ENCODE results near the gene TRIP13.

TRIP13 gene

DNA sequence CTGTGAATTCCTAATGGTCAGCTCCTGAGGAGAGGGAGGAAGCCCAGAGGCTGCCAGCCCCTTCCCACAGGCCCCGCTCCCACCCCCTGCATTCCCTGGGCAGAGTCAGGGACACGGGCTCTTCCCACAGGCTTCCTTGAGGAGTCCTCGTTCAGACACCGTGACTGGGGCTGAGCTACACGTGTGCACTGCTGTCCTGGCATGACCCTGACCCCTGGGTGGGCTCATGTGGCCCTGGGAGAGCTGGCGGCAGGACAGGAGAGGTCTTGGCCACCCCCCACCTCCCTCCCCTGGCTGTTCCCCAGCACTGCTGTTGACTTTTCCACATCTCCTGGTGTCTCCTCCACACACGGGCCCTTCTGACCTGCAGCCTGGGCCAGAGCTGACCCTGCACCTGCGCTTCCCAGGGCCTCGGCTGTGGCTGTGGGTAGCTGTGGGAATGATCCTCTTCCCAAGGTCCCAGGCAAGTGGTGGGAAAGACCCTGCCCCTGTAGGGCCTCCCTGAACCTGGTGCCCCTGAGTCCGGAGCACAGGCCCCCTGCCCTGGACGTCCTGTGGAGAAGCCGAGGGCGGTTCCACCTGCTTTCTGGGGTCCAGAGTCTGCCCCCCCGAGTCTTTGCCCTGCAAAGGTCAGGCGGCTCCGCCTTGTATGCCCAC, 59.4 kb downstream of the TRIP13 start (continued):
- TF ChIP-seq, protein P1, sequence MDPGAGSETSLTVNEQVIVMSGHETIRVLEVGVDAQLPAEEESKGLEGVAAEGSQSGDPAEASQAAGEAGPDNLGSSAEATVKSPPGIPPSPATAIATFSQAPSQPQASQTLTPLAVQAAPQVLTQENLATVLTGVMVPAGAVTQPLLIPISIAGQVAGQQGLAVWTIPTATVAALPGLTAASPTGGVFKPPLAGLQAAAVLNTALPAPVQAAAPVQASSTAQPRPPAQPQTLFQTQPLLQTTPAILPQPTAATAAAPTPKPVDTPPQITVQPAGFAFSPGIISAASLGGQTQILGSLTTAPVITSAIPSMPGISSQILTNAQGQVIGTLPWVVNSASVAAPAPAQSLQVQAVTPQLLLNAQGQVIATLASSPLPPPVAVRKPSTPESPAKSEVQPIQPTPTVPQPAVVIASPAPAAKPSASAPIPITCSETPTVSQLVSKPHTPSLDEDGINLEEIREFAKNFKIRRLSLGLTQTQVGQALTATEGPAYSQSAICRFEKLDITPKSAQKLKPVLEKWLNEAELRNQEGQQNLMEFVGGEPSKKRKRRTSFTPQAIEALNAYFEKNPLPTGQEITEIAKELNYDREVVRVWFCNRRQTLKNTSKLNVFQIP (CRISPR knock-in tag; IDR thresholded peaks at IDR 0.05; ENCODE audit: borderline replicate concordance, low read depth): no peak
- TF ChIP-seq TOX (CRISPR knock-in tag; IDR thresholded peaks at IDR 0.05; ENCODE audit: borderline replicate concordance): no peak
- TF ChIP-seq ARNTL (CRISPR knock-in tag; IDR thresholded peaks at IDR 0.05; ENCODE audit: borderline replicate concordance, low read depth): no peak

DNA sequence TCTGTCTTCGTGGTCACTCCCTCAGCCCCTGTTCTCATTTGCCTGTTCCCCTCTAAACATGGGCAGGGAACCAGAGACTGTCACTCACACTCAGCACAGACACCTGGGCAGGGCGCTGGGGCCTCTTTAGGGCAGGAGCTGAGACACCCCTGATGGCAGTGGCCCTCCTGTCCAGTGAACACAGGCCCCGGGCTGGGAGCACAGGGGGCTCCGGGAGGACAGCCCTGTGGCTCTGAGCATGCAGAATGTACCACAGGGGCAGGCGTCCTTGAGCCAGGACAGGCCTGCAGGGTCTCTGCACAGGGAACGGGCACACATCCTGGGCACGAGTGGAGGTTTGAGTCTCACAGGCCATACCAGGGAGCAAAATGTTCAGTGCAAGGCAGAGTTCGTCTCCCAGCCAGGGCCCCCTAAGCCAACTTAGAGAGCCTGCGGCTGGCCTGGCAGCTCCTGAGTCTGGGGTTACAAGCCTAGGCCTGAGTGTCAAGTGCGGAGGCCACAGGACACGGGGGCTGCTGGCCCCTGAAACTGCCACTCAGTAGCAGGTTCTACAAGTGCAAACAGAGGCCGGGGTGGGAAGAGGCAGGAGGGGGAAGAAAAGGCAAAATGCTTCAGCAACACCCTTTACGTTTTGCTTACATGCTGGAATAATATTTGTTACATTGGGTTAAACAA, 60.0 kb downstream of the TRIP13 start:
- no peak for ATAC-seq
- TF ChIP-seq ISL1 (CRISPR knock-in tag; IDR thresholded peaks at IDR 0.05) (no peak), GLIS3 (CRISPR knock-in tag; IDR thresholded peaks at IDR 0.05) (no peak)

DNA sequence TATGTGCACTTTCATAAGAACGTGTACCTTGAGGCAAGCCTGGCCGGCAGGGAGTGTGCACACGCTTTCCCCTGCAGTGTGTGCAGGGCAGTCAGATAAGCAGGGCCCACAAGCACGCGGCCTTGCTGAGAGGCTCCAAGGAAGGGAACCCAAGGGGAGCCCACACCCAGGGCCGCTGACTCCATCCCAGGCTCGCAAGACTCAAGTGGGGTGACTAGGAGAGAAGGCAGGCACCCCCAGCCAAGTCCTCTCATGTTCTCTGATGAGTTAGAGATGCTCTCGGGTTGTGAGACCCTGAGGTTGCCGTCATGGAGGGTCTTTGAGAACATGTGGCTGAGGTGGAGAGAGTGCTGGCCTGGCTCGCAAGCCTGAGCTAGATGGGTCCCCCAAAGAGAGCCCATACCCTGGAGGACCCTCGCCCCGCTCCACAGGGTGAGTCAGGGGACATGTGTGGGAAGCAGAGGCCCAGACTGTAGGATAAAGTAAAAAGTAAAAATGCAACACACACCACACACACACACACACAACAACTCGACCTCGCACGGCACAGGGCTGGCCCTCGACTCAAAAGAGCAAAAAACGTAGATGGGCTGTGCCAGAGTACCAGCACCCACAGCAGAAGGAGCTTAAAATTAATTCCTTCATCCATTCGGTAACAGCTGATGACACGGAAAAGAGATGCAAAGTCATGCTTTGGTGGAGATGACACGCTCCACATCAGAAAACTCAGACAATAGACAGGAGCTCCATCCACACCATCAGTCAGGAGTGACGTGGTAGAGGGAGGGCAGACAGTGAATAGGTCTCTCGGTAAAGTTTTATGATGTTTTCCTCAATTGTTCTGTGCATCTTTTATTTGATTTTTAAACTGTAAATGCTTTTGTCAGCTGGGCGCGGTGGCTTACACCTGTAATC, 61.1 kb downstream of the TRIP13 start:
- ATAC-seq: no peak
- TF ChIP-seq TCF4 (CRISPR knock-in tag; IDR thresholded peaks at IDR 0.05; ENCODE audit: borderline replicate concordance) (no peak), ZNF70 (CRISPR knock-in tag; IDR thresholded peaks at IDR 0.05) (no peak), ZC3H10 (CRISPR knock-in tag; IDR thresholded peaks at IDR 0.05) (no peak), PPARA (CRISPR knock-in tag; IDR thresholded peaks at IDR 0.05; ENCODE audit: borderline replicate concordance) (no peak), ZNF565 (CRISPR knock-in tag; conservative IDR thresholded peaks at IDR 0.05; ENCODE audit: low read depth) (no peak), SNAI2 (CRISPR knock-in tag; IDR thresholded peaks at IDR 0.05) (no peak), ARNTL (CRISPR knock-in tag; IDR thresholded peaks at IDR 0.05; ENCODE audit: borderline replicate concordance, low read depth) (no peak), OSR1 (CRISPR knock-in tag; IDR thresholded peaks at IDR 0.05) (no peak), ZFP30 (CRISPR knock-in tag; IDR thresholded peaks at IDR 0.05) (no peak), ZNF8 (CRISPR knock-in tag; IDR thresholded peaks at IDR 0.05) (no peak), BACH2 (CRISPR knock-in tag; IDR thresholded peaks at IDR 0.05; ENCODE audit: borderline replicate concordance) (no peak), ZFP3 (CRISPR knock-in tag; IDR thresholded peaks at IDR 0.05) (no peak)
- TF ChIP-seq, protein P2, sequence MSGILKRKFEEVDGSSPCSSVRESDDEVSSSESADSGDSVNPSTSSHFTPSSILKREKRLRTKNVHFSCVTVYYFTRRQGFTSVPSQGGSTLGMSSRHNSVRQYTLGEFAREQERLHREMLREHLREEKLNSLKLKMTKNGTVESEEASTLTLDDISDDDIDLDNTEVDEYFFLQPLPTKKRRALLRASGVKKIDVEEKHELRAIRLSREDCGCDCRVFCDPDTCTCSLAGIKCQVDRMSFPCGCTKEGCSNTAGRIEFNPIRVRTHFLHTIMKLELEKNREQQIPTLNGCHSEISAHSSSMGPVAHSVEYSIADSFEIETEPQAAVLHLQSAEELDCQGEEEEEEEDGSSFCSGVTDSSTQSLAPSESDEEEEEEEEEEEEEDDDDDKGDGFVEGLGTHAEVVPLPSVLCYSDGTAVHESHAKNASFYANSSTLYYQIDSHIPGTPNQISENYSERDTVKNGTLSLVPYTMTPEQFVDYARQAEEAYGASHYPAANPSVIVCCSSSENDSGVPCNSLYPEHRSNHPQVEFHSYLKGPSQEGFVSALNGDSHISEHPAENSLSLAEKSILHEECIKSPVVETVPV (CRISPR knock-in tag; IDR thresholded peaks at IDR 0.05): no peak
- TF ChIP-seq, protein P3, sequence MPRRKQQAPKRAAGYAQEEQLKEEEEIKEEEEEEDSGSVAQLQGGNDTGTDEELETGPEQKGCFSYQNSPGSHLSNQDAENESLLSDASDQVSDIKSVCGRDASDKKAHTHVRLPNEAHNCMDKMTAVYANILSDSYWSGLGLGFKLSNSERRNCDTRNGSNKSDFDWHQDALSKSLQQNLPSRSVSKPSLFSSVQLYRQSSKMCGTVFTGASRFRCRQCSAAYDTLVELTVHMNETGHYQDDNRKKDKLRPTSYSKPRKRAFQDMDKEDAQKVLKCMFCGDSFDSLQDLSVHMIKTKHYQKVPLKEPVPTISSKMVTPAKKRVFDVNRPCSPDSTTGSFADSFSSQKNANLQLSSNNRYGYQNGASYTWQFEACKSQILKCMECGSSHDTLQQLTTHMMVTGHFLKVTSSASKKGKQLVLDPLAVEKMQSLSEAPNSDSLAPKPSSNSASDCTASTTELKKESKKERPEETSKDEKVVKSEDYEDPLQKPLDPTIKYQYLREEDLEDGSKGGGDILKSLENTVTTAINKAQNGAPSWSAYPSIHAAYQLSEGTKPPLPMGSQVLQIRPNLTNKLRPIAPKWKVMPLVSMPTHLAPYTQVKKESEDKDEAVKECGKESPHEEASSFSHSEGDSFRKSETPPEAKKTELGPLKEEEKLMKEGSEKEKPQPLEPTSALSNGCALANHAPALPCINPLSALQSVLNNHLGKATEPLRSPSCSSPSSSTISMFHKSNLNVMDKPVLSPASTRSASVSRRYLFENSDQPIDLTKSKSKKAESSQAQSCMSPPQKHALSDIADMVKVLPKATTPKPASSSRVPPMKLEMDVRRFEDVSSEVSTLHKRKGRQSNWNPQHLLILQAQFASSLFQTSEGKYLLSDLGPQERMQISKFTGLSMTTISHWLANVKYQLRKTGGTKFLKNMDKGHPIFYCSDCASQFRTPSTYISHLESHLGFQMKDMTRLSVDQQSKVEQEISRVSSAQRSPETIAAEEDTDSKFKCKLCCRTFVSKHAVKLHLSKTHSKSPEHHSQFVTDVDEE (CRISPR knock-in tag; IDR thresholded peaks at IDR 0.05): no peak
- TF ChIP-seq, protein P4, sequence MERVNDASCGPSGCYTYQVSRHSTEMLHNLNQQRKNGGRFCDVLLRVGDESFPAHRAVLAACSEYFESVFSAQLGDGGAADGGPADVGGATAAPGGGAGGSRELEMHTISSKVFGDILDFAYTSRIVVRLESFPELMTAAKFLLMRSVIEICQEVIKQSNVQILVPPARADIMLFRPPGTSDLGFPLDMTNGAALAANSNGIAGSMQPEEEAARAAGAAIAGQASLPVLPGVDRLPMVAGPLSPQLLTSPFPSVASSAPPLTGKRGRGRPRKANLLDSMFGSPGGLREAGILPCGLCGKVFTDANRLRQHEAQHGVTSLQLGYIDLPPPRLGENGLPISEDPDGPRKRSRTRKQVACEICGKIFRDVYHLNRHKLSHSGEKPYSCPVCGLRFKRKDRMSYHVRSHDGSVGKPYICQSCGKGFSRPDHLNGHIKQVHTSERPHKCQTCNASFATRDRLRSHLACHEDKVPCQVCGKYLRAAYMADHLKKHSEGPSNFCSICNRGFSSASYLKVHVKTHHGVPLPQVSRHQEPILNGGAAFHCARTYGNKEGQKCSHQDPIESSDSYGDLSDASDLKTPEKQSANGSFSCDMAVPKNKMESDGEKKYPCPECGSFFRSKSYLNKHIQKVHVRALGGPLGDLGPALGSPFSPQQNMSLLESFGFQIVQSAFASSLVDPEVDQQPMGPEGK (CRISPR knock-in tag; IDR thresholded peaks at IDR 0.05; ENCODE audit: borderline replicate concordance): no peak
- TF ChIP-seq, protein P5, sequence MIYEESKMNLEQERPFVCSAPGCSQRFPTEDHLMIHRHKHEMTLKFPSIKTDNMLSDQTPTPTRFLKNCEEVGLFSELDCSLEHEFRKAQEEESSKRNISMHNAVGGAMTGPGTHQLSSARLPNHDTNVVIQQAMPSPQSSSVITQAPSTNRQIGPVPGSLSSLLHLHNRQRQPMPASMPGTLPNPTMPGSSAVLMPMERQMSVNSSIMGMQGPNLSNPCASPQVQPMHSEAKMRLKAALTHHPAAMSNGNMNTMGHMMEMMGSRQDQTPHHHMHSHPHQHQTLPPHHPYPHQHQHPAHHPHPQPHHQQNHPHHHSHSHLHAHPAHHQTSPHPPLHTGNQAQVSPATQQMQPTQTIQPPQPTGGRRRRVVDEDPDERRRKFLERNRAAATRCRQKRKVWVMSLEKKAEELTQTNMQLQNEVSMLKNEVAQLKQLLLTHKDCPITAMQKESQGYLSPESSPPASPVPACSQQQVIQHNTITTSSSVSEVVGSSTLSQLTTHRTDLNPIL (CRISPR knock-in tag; IDR thresholded peaks at IDR 0.05; ENCODE audit: low read depth): no peak
